NCI-H524 (cell line): ENCODE data around the gene ZNF454.

Experiments
- DNase-seq, 2 experiments: peaks; one replicate each; lab custom pipeline; 2025; lab: John Stamatoyannopoulos, UW

ZNF454 gene

GRCh38 chr5:178940569-178941360 lies at the start of gene ZNF454:
TSS of gene ZNF454 (plus strand) at chr5:178941198. CDS start at chr5:178942792, 1,594 bp downstream.
- peak; percentile 51 to 81 for DNase-seq

DNA sequence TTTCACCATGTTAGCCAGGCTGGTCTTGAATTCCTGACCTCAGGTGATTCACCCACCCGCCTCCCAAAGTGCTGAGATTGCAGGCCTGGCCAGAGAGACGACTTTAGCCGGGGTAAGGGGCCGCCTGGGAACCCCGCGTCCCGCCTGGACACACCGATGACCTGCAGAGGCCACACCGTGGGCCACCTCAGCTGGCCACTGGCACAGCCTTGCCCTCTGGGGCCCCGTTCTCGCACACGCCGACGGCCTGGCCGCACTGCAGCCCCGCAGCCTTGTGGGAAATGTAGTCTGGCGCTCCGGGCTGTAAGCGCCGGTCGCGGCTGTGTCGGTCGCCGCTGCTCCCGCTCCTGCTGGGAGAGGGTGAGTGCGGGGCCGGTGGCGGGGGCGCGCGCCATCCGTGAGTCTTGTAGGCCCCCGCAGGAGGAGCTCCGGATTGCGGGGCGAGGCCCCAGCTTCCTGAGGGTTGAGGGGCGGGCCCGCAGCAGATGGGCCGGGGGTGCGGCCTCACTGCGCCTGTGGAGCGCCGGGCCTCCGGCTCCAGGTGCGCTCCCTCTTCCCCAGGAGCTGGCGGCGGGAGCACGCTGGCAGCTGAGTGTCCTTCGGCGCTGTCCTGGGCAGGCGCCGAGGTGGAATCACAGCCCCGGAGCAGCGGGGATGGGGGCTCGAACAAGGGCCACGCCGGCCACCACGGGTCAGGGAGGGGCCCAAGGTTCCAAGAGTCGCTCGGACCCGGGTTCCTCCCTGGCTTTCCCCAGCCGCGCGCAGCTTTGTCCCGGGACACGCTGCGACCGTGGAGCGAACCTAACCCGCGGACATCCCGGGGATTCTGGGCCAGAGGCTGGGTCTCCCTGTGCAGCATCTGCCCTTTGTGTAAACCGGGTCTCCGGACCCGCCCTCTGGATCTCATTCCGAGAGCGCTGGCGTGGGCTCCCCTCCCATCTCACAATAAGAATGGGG lies 45.1 kb upstream of the ZNF454 start, which contains the start of gene ZFP2:
TSS of gene ZFP2 (plus strand) at position 299 of the 957 bp plus-strand sequence. CDS start 35,401 bp downstream, outside the sequence.
- peak; percentile 13 to 47 for DNase-seq

DNA sequence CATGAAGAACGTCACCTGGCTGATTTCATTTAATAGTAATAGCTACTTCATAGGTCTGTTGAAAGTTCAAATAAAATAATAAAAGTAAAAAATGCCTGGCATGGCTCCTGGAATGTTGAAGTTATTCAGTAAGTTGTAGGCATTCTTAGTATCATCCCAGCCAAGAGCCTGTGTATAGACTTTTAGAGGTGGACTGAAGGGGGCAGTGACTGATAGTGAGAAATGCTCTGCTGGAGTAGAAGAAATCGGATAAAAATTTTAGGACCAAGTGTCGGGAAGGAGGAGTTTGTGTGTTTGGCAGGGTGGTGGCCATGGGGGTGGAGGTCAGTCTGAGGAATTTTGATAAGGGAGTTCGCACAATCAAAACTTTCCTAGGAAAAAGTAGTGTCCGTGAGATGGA lies 41.7 kb upstream of the ZNF454 start:
- DNase-seq, result no peak

- DNase-seq, result no peak
Measured at GRCh38 chr5:178902849-178903248, 38.1 kb upstream of the ZNF454 start.

DNA sequence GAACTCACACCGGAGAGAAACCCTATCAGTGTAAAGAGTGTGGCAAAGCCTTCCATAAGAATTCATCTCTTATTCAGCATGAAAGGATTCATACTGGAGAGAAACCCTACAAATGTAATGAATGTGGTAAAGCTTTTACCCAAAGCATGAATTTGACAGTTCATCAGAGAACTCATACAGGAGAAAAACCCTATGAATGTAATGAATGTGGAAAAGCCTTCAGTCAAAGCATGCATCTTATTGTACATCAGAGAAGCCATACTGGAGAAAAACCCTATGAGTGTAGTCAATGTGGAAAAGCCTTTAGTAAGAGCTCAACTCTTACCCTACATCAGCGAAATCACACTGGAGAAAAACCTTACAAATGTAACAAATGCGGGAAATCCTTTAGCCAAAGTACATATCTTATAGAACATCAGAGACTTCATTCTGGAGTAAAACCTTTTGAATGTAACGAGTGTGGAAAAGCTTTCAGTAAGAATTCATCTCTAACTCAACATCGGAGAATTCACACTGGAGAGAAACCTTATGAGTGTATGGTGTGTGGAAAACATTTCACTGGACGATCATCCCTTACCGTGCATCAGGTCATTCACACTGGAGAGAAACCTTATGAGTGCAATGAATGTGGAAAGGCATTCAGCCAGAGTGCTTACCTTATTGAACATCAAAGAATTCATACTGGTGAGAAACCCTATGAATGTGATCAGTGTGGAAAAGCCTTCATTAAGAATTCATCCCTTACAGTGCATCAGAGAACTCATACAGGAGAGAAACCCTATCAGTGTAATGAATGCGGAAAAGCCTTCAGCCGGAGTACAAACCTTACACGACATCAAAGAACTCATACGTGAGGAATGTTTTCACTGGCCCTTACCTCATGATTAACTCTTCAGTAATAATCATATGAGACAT lies 8.9 kb upstream of the ZNF454 start:
- no peak for DNase-seq

DNA sequence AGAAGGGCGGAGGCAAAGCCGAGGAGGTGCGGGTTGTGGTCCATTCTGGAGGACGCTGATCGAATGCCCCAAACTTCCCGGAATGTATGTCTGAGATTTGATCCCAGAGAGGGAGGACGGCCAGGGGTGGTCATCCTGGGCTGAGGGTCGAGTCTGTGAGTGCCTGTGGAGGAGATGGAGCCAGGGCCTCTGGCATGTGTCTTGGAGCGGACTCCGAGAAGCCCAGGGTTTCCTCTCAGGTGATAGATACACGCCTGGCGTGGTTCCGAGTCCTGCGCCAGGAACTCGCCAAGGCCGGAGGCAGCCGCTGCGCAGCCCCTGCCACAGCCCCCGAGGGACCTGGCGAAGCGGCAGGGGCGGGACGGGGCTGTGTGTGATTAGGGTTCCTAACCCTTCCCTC lies 363 bp downstream of the ZNF454 start:
- no peak for DNase-seq

GRCh38 chr5:178965465-178966055 lies 24.6 kb downstream of the ZNF454 start:
- no peak for DNase-seq

GRCh38 chr5:178981381-178981780 lies 40.4 kb downstream of the ZNF454 start:
- DNase-seq, result no peak

GRCh38 chr5:178982941-178983340 lies 41.9 kb downstream of the ZNF454 start:
- no peak for DNase-seq

DNA sequence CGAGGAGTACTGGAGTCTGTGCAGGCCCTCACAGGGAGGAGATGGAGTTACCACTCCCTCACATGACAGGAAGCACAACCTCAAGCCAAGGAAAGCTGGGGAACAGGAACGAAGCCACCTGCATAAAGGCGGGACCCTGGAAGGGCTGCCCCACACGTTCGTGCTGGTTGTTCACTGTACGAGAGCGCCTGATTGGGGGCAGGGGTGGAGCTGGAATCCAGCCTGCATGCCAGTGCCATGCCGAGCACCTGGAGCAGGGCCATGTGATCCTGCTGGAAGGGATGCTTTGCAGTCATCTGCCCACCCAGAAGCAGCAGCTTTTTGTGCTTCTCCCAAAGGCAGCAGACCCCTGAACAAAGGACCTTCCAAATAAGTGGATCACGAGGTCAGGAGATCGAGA lies 42.7 kb downstream of the ZNF454 start:
- no peak for DNase-seq

DNA sequence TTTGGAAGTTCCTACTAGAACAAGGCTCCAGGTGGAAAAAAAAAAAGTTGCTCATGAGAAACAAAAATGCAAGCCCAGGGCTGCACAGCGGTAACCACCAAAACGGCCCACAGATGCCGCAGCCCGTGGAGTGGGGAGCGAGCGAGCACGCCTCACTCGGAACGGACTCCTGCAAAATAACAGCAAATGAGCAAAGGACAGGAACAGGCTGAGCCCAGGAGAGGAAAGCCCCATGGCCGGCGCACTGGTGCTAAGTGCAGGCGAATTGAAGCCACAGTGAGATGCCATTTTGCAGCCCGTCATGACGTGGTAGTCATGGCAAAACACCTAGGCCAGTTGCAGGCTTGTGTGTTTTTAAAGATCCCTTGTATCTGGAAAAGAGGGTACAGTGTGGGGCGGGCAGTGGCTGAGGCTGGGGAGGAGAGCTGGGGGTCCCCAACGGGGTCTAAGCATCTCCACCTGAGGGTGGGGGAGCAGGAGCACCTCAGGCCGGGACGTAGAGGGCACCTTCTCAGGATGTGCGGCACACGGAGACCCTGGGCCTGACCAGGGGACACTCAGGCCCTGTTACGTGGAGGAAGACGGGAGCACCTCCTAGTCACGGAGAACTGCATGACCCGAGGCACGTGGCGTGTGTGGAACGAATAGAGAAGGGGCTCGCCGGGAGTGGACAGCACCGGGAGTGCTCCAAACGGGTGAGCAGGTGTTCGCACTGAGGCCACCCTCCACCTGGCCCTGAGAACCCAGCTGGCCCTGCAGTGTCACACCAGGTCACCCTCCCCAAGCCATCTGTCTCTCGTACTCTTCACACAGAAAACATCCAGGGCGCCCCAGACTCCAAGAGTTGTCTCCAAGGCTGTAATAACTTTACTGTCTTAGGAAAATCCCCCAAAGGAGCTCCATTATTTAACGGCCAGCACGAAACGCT lies 43.4 kb downstream of the ZNF454 start:
- no peak for DNase-seq

DNA sequence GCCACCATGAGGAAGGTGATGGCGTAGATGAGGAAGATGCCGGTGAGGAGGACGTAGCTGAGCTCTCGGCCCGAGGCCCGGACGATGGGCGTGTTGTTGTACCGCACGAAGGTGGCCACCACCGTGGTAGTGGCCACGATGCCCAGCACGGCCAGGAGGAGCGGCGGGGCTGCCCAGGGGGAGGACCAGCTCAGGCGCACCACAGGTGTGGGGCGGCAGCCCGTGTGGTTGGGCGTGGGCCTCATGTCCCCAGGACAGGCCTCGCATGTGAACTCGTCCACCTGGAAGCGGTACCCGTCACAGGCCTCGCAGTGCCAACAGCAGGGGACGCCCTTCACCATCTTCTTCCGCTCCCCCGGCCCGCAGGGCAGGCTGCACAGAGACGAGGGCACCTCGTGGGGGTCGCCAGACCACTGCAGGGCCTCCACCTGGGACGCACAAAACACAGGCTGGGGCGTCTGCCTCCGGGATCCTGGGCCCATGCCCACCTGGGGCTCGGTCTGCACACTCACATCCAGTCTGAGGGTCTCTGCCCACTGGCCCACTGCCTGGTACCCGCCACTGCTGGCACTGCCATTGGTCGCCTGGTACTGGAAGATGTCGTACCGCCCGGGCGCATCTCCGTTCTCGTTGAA lies 45.4 kb downstream of the ZNF454 start:
- no peak for DNase-seq

GRCh38 chr5:178988436-178989220 lies 47.6 kb downstream of the ZNF454 start:
- DNase-seq, result no peak

- no peak for DNase-seq
Measured at GRCh38 chr5:178989311-178989710, 48.3 kb downstream of the ZNF454 start.

GRCh38 chr5:178990491-178990890 lies 49.5 kb downstream of the ZNF454 start:
- DNase-seq, result no peak

GRCh38 chr5:178991190-178992145 lies 50.5 kb downstream of the ZNF454 start:
- DNase-seq, result no peak

GRCh38 chr5:178992291-178992895 lies 51.4 kb downstream of the ZNF454 start:
- no peak for DNase-seq
